ENCODE measurements around the gene HOXA13. TPM values are rescaled to one million over a fixed set of nuclear protein-coding genes. Genes with fewer than 3 reads are reported as not detected.

HOXA13 gene
- polyA plus RNA-seq, 1 donor from 2014 or later: not detected

- H3K27me3 Mint-ChIP-seq: peaks cover 69% of the 10 kb centered on the region
- peaks cover 0 to 5% (median 0%) of the 10 kb centered on the region in 3 donors for H3K9me3 Mint-ChIP-seq
- peak overlapping the region in 2 of 3 donors; percentile 84 to 88 for H3K27ac Mint-ChIP-seq
- H3K36me3 Mint-ChIP-seq: no peaks in the 10 kb centered on the region
- H3K4me1 Mint-ChIP-seq: peaks cover 10 to 18% (median 13%) of the 10 kb centered on the region in 3 donors
- H3K4me3 Mint-ChIP-seq: peak overlapping the region in 1 of 4 donors; percentile 70
Measured at GRCh38 chr7:27196287-27196767, 3.6 kb downstream of the HOXA13 start.

GRCh38 chr7:27194686-27195379 is 5.1 kb downstream of the HOXA13 start:
- peaks cover 70% of the 10 kb centered on the region for H3K27me3 Mint-ChIP-seq
- peaks cover 0 to 5% (median 0%) of the 10 kb centered on the region in 3 donors for H3K9me3 Mint-ChIP-seq
- no peaks in the 10 kb centered on the region for H3K36me3 Mint-ChIP-seq
- peaks cover 4 to 17% (median 9%) of the 10 kb centered on the region in 3 donors for H3K4me1 Mint-ChIP-seq
- H3K4me3 Mint-ChIP-seq: peak overlapping the region in 1 of 4 donors; percentile 59
- peak overlapping the region; percentile 63 to 97 (median 77) for H3K27ac Mint-ChIP-seq

- Mint-ChIP-seq H3K27ac (peak overlapping the region; percentile 46 to 97 (median 82)), H3K9me3 (peaks cover 0 to 5% (median 0%) of the 10 kb centered on the region in 3 donors), H3K36me3 (no peaks in the 10 kb centered on the region), H3K4me1 (peaks cover 4 to 19% (median 12%) of the 10 kb centered on the region in 3 donors), H3K27me3 (peaks cover 74% of the 10 kb centered on the region), H3K4me3 (peak overlapping the region in 2 of 4 donors; percentile 45 to 59)
Measured at GRCh38 chr7:27194002-27194352, 5.9 kb downstream of the HOXA13 start.

- H3K36me3 Mint-ChIP-seq: no peaks in the 10 kb centered on the region
- H3K27ac Mint-ChIP-seq: peak overlapping the region; percentile 46 to 97 (median 82)
- H3K27me3 Mint-ChIP-seq: peaks cover 74% of the 10 kb centered on the region
- H3K4me3 Mint-ChIP-seq: peak overlapping the region in 3 of 4 donors; percentile 25 to 59 (median 45)
- peaks cover 6 to 19% (median 15%) of the 10 kb centered on the region in 3 donors for H3K4me1 Mint-ChIP-seq
- H3K9me3 Mint-ChIP-seq: peaks cover 0 to 5% (median 0%) of the 10 kb centered on the region in 3 donors
Measured at GRCh38 chr7:27193335-27194001, 6.4 kb downstream of the HOXA13 start.

- H3K27me3 Mint-ChIP-seq: peaks cover 74% of the 10 kb centered on the region
- H3K36me3 Mint-ChIP-seq: no peaks in the 10 kb centered on the region
- H3K4me3 Mint-ChIP-seq: peak overlapping the region; percentile 31 to 85 (median 62)
- H3K9me3 Mint-ChIP-seq: peaks cover 0 to 2% (median 0%) of the 10 kb centered on the region in 3 donors
- H3K4me1 Mint-ChIP-seq: peaks cover 8 to 20% (median 15%) of the 10 kb centered on the region in 3 donors
- H3K27ac Mint-ChIP-seq: peak overlapping the region; percentile 81 to 97 (median 82)
Measured at GRCh38 chr7:27192546-27193334, 7.2 kb downstream of the HOXA13 start.

GRCh38 chr7:27191833-27192545 is 7.9 kb downstream of the HOXA13 start:
- Mint-ChIP-seq H3K27ac (peak overlapping the region; percentile 46 to 97 (median 82)), H3K27me3 (peaks cover 75% of the 10 kb centered on the region), H3K36me3 (no peaks in the 10 kb centered on the region), H3K4me1 (peaks cover 8 to 20% (median 15%) of the 10 kb centered on the region in 3 donors), H3K9me3 (peaks cover 0 to 2% (median 0%) of the 10 kb centered on the region in 3 donors), H3K4me3 (peak overlapping the region; percentile 49 to 91 (median 72))

- Mint-ChIP-seq H3K9me3 (peaks cover 0 to 2% (median 0%) of the 10 kb centered on the region in 3 donors), H3K4me1 (peaks cover 7 to 18% (median 12%) of the 10 kb centered on the region in 3 donors), H3K27ac (peak overlapping the region in 2 of 3 donors; percentile 61 to 97), H3K4me3 (peak overlapping the region in 2 of 4 donors; percentile 52 to 91), H3K27me3 (peaks cover 75% of the 10 kb centered on the region), H3K36me3 (no peaks in the 10 kb centered on the region)
Measured at GRCh38 chr7:27191161-27191731, 8.6 kb downstream of the HOXA13 start.

GRCh38 chr7:27189997-27190748 is 9.7 kb downstream of the HOXA13 start:
- Mint-ChIP-seq H3K27me3 (peaks cover 79% of the 10 kb centered on the region), H3K36me3 (no peaks in the 10 kb centered on the region), H3K9me3 (peaks cover 0 to 2% (median 0%) of the 10 kb centered on the region in 3 donors), H3K4me1 (peaks cover 11 to 21% (median 13%) of the 10 kb centered on the region in 3 donors), H3K4me3 (peak overlapping the region in 3 of 4 donors; percentile 30 to 91 (median 50)), H3K27ac (peak overlapping the region in 2 of 3 donors; percentile 8 to 97)

GRCh38 chr7:27189295-27189996 is 10.4 kb downstream of the HOXA13 start:
- peaks cover 0 to 5% (median 0%) of the 10 kb centered on the region in 3 donors for H3K9me3 Mint-ChIP-seq
- H3K36me3 Mint-ChIP-seq: peaks cover 3% of the 10 kb centered on the region
- peaks cover 79% of the 10 kb centered on the region for H3K27me3 Mint-ChIP-seq
- peak overlapping the region; percentile 44 to 91 (median 50) for H3K4me3 Mint-ChIP-seq
- peaks cover 16 to 27% (median 19%) of the 10 kb centered on the region in 3 donors for H3K4me1 Mint-ChIP-seq
- peak overlapping the region in 1 of 3 donors; percentile 97 for H3K27ac Mint-ChIP-seq

- H3K27ac Mint-ChIP-seq: peak overlapping the region; percentile 78 to 98 (median 97)
- H3K27me3 Mint-ChIP-seq: peaks cover 79% of the 10 kb centered on the region
- peak overlapping the region; percentile 44 to 82 (median 78) for H3K4me3 Mint-ChIP-seq
- peaks cover 18 to 32% (median 19%) of the 10 kb centered on the region in 3 donors for H3K4me1 Mint-ChIP-seq
- peaks cover 3% of the 10 kb centered on the region for H3K36me3 Mint-ChIP-seq
- peaks cover 0 to 5% (median 0%) of the 10 kb centered on the region in 3 donors for H3K9me3 Mint-ChIP-seq
Measured at GRCh38 chr7:27188386-27189294, 11.3 kb downstream of the HOXA13 start.

GRCh38 chr7:27187475-27188385 is 12.2 kb downstream of the HOXA13 start:
- Mint-ChIP-seq H3K36me3 (peaks cover 3% of the 10 kb centered on the region), H3K27ac (peak overlapping the region; percentile 78 to 98 (median 97)), H3K27me3 (peaks cover 78% of the 10 kb centered on the region), H3K4me3 (peak overlapping the region; percentile 9 to 82 (median 78)), H3K4me1 (peaks cover 18 to 33% (median 18%) of the 10 kb centered on the region in 3 donors), H3K9me3 (peaks cover 0 to 5% (median 0%) of the 10 kb centered on the region in 3 donors)
